NCI-H226 (cell line): ENCODE measurements around the gene MAP3K14.
"Not testable (repeated sequence)": the region's sequence is repeated elsewhere in the genome, so short reads cannot be mapped to it uniquely, and the experiment has no call there.

Experiments used
- DNase-seq: peaks from one replicate; pipeline ENCODE4 v3.0.0-alpha.2; 2015

Gene MAP3K14

GRCh38 chr17:45253879-45254278 lies 62.9 kb downstream of the MAP3K14 start:
- no peak for DNase-seq

DNA sequence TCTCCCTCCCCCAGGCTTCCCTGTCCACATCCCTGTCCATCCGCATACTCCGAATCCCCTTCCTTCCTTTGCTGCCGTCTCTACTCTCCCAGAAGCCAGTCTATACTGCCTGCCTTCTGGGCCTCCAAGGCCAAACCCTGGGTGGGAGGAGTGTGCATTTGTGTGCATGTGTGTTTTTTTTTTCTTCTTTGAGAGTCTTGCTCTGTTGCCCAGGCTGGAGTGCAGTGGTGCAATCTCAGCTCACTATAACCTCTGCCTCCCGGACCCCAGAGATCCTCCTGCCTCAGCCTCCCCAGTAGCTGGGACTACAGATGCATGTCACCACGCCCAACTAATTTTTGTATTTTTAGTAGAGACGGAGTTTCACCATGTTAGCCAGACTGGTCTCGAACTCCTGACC lies 63.6 kb downstream of the MAP3K14 start:
- not testable (repeated sequence) for DNase-seq

DNA sequence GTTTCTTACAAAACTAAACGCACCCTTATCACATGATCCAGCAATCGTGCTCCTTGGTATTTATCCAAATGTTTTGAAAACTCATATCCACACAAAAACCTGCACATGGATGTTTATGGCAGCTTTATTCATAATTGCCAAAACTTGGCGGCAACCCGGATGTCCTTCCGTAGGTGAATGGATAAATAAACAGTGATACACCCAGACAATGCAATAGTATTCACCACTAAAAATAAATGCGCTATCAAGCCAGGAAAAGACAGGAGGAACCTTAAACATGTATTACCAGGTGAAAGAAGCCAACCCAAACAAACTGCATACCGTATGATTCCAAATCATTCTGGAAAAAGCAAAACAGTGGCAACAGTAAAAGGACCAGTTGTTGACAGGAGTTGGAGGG lies 64.9 kb downstream of the MAP3K14 start:
- no peak for DNase-seq

GRCh38 chr17:45248132-45248957 lies 68.5 kb downstream of the MAP3K14 start:
- peak; percentile 52 for DNase-seq

GRCh38 chr17:45247429-45248131 lies 69.2 kb downstream of the MAP3K14 start:
- peak; percentile 95 for DNase-seq

- DNase-seq: no peak
Observed at GRCh38 chr17:45246861-45247428, 69.9 kb downstream of the MAP3K14 start.

- no peak for DNase-seq
Observed at GRCh38 chr17:45246338-45246737, 70.5 kb downstream of the MAP3K14 start.

GRCh38 chr17:45244725-45245656 lies 71.8 kb downstream of the MAP3K14 start:
- DNase-seq: no peak

- DNase-seq: no peak
Observed at GRCh38 chr17:45243750-45244149, 73.1 kb downstream of the MAP3K14 start.

DNA sequence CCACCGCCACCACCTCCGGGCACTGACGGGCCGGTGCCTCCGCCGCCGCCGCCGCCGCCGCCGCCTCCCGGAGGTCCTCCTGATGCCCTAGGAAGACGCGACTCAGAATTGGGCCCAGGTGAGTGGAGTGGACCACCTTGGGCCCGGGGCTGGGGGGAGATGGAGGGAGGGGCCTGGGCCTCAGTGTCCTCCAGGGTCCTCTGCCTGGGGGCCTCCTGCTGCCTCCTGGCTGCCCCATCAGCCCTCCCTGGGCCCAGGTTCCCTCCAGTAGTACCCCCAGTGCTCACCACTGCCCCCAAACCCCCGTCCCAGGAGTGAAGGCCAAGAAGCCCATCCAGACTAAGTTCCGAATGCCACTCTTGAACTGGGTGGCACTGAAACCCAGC lies 74.8 kb downstream of the MAP3K14 start:
- no peak for DNase-seq

DNA sequence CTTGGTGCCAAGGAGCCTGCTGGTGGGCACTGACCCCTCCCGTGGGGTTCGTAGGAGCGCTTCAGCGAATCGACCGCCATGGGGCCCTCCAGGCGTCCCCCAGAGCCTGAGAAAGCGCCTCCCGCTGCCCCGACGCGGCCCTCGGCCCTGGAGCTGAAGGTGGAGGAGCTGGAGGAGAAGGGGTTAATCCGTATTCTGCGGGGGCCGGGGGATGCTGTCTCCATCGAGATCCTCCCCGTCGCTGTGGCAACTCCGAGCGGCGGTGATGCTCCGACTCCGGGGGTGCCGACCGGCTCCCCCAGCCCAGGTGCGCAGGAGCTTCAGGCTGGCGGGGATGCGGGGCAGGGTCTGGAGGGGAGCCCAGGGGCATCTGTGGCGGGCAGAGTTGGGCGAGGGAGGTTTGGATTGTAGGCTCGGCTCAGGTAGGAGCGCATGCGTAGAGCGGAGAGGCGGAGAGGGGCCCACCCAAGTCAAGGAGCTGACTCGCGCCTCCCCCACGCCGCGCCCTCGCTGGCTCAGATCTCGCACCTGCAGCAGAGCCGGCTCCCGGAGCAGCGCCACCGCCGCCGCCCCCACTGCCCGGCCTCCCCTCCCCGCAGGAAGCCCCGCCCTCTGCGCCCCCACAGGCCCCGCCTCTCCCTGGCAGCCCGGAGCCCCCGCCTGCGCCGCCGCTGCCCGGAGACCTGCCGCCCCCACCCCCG lies 75.3 kb downstream of the MAP3K14 start:
- DNase-seq: no peak

GRCh38 chr17:45240905-45241327 lies 75.9 kb downstream of the MAP3K14 start:
- DNase-seq: no peak

GRCh38 chr17:45238155-45238774 lies 78.6 kb downstream of the MAP3K14 start:
- DNase-seq: no peak

GRCh38 chr17:45237686-45238085 lies 79.1 kb downstream of the MAP3K14 start:
- no peak for DNase-seq

DNA sequence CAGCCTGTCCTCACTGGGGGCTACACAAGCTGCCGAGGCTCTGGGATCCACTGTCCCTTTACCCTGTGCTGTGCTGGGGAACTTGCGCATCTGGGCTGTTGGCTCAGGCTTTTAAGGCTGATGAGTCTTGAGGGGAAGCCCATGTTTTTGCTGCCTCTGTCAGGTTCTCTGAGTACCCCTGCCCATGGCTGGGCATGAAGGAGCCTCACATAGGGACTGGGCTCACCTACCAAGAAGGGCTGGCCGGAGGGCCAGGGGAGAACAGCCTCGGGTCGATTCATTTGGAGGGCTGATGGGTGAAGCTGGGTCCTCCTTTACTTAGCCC lies 80.6 kb downstream of the MAP3K14 start:
- DNase-seq: no peak

DNA sequence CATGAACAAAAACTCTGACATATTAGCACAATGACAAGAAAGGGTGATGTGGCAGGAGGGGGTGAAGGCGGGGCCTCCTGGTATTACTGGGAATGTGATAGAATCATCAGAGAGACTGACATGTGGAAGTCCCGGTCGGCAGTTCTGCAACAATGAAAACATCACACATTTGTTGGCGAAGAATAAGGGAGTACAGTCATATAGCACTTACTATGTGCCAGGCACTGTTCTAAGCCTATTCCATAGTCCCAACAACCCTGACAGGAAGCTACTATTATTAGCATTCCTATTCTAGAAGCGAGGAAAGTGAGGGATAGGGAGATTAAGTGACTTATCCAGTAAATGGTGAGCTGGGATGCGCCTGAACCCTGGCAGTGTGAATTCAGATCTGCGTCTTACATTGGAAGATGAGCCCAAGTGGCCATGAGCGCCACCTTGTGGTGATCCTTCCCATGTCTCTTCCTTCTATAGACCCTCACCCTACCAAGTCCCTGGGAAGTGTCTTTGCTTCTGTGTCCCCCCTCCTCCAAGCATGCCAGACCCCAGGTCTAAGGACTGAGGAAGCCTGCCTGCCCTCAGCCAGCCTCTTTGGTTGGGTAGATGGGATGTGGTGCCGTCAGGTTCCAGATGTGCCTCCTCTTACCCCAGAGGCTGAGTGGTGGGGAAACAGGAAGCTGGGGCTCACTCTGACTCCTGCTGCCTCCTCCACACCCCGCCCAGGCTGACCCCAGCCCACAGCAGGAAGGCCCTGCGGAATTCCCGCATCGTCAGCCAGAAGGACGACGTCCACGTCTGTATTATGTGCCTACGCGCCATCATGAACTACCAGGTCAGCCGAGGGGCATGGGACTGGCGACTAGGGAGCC lies 81.2 kb downstream of the MAP3K14 start:
- no peak for DNase-seq

GRCh38 chr17:45234641-45235415 lies 82.0 kb downstream of the MAP3K14 start:
- DNase-seq: no peak

DNA sequence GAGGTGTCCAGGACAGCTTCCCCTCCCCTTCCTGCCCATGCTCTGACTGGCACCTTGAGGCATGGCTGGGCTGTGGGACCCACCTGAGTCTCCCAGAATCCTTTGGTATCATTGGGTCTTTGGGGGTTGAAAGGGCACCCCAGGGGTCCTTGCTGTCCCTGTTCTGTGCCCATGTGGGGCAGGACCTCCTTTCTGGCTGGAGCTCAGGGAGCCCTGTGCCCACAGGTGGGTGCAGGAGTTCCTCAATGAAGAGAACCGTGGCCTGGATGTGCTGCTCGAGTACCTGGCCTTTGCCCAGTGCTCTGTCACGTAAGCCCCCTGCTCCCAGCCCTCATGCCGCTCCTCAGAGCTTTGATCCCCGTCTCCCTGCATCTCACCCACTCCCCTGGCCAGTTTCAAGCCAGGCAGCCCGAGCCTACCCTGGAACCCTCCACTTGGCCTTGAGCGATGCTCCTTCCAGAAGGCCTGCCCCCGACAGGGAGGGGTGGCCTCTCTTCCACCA lies 83.3 kb downstream of the MAP3K14 start:
- DNase-seq: no peak

GRCh38 chr17:45232514-45233422 lies 84.1 kb downstream of the MAP3K14 start:
- no peak for DNase-seq
